GM19395 (cell line): Measurements from ENCODE around the gene PADI4.

Source experiments
- ATAC-seq: cut with Tn5 transposase; IDR thresholded peaks from one replicate; pipeline ENCODE4 v1.9.1; 2021; ENCODE audit warnings: mild to moderate bottlenecking, moderate library complexity; ENCODE audit not compliant: unreplicated experiment

PADI4 gene, protein sequence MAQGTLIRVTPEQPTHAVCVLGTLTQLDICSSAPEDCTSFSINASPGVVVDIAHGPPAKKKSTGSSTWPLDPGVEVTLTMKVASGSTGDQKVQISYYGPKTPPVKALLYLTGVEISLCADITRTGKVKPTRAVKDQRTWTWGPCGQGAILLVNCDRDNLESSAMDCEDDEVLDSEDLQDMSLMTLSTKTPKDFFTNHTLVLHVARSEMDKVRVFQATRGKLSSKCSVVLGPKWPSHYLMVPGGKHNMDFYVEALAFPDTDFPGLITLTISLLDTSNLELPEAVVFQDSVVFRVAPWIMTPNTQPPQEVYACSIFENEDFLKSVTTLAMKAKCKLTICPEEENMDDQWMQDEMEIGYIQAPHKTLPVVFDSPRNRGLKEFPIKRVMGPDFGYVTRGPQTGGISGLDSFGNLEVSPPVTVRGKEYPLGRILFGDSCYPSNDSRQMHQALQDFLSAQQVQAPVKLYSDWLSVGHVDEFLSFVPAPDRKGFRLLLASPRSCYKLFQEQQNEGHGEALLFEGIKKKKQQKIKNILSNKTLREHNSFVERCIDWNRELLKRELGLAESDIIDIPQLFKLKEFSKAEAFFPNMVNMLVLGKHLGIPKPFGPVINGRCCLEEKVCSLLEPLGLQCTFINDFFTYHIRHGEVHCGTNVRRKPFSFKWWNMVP

DNA sequence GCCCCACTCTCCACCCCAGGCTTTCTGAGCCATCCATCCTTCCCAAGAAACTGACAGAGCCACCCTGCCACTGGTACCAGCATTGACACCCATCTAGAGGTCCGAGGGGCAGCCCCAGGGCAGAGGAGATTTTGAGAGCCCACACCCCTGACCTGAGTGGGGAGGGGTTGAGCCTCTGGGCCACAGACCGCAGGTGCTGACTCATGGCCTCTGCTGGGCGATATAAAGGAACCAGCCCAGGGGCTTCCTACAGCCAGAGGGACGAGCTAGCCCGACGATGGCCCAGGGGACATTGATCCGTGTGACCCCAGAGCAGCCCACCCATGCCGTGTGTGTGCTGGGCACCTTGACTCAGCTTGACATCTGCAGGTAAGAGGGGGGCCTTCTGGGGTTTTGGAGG lies at the start of gene PADI4:
TSS of gene PADI4 (plus strand) at position 252 of the 400 bp plus-strand sequence. CDS start at position 278, 26 bp downstream.
- ATAC-seq: no peak

DNA sequence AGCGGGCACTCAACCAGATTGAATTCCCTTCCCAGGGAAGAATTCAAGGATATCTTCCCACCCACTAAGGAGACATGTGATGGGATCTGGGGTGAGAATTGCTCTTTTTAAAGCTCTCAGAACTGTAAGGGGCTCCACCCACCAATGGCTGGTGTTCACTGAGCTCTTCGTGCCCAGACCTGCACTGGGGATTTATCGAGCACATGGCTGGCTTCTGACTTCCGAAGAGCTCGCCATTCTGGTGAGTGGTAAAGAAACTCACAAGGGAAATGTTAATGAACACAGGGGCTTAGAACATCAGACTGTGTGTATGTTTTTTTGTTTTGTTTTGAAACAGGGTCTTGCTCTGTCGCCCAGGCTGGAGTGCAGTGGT lies 49.3 kb upstream of the PADI4 start:
- no peak for ATAC-seq

DNA sequence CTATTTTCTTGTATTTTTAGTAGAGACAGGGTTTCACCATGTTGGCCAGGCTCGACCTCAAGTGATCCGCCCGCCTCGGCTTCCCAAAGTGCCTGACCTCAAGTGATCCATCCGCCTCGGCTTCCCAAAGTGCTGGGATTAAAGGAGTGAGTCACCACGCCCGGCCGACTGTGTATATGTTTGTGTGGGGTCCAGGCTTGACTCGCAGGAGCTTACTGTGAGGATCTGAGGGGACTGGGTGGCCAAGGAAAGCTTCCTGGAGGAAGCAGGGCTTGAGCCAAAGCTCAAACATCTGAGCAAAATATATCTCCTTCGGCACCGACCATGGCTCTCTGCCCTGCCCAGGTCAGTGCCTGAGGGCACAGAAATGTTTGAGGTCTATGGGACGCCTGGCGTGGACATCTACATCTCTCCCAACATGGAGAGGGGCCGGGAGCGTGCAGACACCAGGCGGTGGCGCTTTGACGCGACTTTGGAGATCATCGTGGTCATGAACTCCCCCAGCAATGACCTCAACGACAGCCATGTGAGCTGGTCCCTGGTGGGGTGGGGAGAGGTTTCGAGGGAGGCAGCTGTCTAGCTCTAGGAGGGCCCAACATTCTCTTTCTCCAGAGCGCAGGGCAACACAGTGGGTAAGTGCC lies 48.6 kb upstream of the PADI4 start:
- ATAC-seq: no peak

DNA sequence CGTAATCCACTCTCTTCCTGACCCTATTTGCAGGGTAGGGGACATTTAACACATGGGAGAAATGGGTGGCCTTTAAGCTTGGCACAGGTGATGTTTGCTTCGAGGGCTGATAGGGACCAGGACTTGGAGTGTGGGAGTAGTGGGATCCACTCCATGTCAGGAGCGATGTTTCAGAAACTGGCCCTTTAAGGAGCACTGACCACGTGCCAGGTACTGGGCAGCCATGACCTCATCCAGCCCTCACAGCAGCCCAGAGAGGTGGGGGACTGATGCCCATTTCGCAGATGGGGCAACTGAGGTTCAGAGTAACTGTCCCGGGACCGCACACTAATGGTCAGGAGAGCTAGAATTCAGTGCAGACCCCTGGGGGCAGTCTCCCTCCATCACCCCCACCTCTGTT lies 47.7 kb upstream of the PADI4 start:
- ATAC-seq: no peak

DNA sequence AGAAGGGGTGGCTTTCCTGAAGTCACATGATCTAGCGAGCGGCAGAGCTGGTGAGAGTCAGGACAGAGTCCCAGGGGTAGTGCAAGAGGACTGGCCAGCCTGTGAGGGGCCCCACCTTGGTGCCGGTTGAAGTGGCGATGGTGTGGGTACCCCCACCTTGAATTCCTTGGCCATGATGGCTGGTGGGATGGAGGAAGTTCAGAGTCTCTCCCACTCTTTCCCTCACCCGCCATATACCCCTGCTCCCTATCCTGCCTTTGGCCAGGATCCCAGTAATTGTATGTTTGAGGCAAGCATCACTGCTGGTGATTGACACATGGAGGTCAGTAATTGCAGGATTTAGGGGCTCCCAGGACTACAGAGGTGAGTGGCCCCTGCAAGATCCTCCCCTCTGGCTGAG lies 47.3 kb upstream of the PADI4 start:
- no peak for ATAC-seq

DNA sequence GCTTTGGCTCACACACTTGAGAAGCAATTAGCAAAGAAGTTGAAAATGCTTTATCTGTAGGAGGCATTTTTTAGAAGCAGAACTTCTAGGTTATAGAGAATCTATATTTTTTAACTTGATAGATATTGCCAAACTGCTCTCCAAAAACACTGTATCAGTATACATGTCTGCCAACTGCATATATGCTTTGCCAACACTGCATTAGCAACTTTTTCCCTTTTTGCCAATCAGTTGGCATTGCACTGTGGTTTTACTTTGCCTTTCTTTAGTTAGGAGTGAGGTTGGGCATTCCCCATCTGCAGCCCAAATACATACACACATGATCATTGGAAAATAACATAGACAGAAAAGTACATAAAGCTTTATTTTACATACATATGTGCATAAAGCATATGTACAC lies 44.1 kb upstream of the PADI4 start:
- no peak for ATAC-seq

DNA sequence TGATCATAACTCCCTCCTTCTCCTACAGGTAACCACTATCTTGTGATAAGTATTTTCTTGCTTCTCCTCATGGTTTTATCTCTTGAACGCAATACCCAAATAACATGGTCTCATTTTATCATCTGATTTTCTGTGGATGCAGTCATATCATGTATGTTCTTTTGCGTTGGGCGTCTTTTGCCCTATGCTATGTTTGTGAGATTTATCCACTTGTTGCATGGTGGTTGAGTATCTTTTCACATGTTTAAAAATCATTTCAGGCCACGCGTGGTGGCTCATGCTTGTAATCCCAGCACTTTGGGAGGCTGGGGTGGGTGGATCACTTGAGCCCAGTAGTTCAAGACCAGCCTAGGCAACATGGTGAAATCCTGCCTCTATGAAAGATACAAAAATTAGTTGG lies 43.5 kb upstream of the PADI4 start:
- ATAC-seq: no peak

DNA sequence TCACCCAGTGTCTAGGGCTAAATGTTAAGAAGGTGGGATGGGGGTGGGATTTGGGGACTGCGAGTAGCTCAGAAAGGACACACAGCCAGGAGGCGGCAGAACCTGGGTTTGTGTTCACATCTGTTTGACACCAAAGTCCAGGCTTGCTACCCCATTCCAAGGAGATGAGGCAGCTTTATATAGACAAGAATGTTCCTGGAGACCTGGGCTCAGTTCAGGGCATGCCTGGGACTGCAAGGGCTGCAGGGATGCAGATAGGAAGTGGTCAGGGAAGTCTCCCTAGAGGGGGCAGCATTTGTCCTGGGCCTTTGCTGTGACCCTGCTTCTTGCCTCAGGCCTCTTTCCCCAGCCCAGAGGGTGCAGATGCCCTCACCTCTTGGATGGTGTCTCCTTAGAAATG lies 42.8 kb upstream of the PADI4 start:
- ATAC-seq: no peak

DNA sequence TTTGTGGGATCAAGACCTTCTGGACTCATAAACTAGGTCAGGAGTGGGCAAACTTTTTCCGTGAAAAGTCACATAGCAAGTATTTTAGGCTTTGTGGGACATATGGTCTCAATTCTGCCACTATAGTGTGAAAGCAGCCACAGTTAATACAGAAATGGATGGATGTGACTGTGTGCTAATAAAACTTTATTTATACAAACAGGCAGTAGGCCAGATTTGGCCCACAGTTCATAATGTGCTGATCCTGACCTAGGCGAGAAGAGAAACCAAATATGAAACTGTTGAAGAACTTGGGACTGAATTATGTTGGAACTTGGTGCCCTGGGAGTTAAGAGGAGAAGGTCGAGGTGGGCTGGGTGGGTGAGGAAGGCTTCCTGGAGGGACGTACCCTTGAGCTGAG lies 42.0 kb upstream of the PADI4 start:
- ATAC-seq: no peak

DNA sequence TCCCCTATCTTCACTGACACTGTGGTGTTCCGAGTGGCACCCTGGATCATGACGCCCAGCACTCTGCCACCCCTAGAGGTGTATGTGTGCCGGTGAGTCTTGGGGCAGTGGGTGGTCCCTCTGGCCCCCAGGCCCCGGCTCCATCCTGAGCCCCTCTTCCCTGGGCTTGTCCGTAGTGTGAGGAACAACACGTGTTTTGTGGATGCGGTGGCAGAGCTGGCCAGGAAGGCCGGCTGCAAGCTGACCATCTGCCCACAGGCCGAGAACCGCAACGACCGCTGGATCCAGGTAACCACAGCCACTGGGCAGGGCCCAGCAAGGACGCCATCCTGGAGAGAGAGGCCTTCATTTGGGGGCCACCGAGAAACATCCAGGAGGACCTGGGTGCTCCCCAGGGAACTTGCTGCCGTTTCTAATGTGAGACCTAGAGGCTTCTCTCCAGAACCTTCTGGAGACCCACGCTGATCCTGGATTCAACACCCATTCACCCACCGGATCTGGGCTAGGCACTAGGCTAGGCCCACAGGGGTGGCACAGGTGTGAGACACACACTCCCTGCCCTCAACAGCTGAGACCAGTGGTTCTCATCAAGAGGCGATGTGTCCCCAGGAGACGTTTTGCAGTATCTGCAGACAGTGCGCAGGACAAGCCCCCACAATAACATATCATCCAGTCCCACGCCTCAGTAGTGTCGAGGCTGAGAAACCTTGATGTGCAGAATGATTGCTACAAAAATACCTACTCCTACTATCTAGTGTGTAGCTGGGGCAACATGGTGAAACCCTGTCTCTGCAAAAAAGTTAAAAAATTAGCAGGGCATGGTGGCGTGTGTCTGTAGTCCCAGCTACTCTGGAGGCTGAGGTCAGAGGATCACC lies 36.9 kb upstream of the PADI4 start:
- no peak for ATAC-seq

DNA sequence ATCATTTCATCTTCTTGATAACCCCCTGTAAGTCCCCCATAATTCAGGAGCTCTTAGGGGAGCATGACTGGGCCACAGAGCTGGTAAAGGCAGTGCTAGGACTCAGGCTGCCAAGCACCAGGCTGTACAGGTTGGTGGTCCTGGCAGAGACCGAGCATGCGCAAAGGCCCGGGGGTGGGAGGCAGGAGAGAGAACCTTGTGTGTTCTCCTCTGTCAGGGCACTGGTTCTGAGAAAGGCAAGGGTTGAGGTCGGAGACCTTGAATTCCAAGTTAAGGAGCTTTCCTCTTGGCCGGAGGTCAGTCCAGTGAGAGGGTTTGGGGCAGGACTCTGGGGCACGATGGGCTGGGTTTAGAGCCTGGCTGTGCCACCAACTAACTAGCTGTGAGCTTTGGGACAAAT lies 35.9 kb upstream of the PADI4 start:
- no peak for ATAC-seq

DNA sequence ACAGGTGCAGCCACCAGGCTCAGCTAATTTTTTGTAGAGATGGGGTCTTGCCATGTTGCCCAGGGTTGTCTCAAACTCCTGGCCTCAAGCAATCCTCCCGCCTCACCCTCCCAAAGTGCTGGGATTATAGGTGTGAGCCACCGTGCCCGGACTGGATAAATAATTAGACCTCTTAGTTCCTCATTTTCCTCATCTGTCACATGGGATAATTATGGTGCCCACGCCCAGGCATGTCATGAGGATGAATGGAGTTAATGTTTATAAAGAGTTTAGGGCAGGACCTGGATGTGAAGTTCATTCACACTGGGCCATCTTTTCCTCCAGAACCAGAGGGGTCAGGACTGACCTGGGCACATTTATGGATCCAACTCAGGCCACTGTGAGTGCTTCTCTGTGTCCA lies 35.4 kb upstream of the PADI4 start:
- ATAC-seq: no peak

DNA sequence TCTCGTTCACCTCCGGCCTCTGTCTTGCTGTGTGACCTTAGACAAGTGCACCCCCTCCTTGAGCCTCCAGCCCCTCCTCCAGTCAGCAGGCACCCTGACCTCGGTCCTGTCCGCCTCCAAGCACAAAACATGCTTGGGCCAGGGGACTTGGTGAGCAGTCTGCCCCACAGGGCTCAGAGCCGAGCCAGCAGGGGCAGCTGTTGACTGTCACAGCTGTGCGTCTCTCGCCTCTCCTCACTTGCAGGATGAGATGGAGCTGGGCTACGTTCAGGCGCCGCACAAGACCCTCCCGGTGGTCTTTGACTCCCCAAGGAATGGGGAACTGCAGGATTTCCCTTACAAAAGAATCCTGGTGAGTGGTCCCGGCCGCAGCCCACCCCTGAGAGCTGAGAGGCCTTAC lies 34.9 kb upstream of the PADI4 start:
- no peak for ATAC-seq

DNA sequence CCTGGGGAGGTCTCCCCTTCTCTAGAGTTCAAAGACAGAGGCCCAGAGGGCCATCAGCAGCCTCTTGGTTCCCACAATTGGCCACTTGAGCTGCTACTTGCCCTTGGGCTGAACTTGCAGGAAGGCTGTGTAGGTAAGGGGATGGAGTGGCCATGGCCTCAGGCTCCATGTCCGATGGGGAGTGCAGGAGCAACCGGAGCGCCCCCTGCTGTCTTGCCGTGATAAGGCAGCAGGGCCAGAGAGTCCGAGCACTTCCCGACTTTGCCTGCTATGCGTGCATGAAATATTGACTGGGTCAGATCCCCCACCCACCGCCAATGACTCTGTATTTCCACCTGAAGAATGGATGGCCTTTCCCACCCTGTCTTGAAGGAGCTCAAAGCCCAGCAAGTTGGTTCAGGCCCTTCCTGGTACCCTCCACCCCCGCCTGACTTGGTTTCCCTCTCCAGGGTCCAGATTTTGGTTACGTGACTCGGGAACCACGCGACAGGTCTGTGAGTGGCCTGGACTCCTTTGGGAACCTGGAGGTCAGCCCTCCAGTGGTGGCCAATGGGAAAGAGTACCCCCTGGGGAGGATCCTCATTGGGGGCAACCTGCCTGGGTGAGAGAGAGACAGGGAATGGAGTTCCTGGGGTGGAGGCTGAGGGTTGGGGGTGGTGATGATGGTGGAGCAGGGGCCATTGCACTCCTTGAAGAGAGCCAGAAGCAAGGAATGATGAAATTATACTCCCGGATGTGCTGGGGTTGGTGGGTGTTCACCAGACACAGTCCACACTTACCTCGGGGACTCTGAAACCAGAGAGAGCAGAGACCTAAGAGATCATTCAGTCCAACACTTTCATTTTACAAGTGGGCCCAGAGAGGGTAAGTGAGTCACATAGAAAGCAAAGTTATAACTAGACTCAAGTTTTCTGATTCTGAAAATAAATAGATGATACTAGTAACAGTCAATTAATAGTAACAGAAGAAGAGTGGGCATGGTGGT lies 33.5 kb upstream of the PADI4 start:
- no peak for ATAC-seq

DNA sequence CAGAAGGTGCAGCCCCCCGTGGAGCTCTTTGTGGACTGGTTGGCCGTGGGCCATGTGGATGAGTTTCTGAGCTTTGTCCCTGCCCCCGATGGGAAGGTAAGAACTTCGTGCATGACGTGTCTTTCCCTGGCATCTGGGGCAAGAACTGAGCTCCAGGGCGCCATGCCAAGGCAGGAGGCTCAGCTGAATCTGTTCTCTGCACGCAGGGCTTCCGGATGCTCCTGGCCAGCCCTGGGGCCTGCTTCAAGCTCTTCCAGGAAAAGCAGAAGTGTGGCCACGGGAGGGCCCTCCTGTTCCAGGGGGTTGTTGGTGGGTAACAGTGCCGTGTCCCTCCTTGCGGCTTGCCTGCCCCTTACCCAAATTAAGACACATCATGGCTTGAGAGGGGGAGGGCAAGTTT lies 31.4 kb upstream of the PADI4 start:
- no peak for ATAC-seq

DNA sequence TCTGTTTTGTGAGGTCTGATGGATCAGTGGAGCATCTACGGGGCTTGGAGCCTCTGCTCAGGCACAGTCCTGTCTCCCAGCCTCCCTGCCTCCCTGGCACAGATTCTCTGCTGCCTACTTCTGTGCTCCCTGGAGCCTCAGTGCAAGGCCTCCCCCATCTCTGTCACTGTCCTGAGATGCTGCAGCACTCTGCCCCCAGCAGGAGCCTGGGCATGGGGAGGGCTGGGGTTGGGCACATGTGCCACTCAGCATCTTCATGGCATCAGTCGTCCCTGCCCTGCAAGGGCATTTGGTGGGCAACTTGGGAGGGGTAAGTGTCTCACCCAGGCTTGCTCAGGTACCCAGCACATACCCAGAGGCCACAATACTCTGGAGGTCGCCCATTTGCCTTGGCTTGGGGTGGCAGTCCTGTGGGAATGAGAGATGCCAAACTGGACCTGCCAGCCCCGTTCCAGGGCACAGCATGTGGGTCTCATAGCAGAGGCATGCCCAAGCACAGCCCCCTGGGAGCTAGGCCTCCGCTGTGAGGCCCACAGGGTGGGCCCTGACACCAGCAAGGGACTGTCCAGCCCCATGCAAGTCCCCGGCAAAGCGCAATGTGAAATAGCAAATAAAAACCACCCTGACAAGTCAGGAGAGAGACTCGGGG lies 30.4 kb upstream of the PADI4 start:
- no peak for ATAC-seq

DNA sequence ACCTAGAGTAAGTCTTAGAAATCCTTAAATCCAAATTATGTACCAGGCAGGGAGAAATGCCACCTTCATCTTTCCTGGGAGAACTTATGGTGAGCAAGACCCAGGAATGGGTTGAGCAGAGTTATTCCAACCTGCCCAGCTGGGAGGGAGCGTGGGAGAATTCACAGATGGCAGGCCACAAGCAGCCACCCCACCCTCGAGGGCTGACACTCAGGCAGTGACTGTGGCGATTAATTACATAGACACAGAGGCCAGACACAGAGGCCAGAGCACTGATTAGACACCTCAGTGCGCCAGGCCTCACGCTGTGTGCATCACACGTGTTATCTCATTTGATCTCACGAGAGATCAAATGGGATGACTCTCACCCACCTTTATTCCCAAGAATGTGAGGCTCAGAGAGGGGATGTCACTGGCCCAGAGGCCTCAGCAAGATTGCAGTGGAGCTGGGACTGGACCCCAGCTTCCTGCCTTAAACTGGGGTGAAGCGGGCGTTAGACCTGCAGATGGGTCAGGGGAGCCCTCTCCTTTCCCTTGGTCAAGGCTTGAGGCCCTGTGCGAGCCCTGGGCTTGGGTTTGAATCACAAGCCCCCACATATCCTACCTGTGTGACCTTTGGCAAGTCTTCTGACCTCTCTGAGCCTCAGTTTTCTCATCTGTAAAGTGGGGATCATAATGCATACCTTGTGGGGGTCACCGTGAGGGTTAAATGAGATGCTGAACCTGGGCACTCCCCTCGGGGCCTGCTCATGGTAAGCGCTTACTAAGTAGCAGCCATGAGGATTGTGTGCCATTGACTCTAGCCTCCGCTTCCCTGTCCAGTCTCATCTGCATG lies 28.8 kb upstream of the PADI4 start:
- ATAC-seq: no peak

DNA sequence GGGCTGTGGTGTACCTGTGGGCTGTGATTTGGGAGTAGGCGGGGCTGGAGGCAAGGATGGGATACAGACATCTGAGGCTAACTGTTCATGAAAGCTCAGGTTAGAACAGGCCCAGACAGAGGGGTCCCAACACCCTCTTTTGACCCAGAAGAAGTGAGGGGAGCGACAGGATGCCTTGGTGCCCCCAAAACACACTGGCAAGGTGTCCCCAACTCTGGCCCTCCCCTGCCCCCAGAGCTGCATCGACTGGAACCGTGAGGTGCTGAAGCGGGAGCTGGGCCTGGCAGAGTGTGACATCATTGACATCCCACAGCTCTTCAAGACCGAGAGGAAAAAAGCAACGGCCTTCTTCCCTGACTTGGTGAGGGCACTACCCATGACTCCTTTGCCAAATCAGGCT lies 27.6 kb upstream of the PADI4 start:
- no peak for ATAC-seq

DNA sequence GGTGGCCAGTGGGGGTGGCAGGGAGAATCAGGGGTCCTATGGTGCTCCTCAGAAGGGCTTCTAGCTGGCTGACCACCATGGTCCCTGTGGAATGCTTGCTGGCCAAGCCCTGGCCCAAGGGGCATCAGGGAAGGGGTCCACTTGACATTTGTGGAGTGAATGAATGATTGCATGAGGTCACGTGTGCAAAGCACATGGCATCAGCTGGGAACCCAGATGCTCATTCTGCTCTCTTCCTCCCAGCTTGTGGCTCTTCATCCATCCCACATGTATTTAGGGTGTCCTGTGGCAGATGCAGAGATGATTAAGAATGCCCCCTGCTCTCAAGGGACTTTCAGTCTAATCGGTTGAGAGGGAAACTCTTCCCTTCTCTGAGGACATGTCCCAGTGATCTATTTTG lies 27.1 kb upstream of the PADI4 start:
- ATAC-seq: no peak
